HG03039 (cell line): ENCODE results near the gene BRD1.
A peak's percentile ranks its signal among the peaks of the same experiment; 100 is the strongest.
"Not testable (repeated sequence)": the region's sequence is repeated elsewhere in the genome, so short reads cannot be mapped to it uniquely, and the experiment has no call there.

ENCODE experiments used
- ATAC-seq: cut with Tn5 transposase; IDR thresholded peaks from one replicate; pipeline ENCODE4 v1.9.1; 2021; ENCODE audit warnings: mild to moderate bottlenecking, moderate library complexity; ENCODE audit not compliant: unreplicated experiment

BRD1 gene

DNA sequence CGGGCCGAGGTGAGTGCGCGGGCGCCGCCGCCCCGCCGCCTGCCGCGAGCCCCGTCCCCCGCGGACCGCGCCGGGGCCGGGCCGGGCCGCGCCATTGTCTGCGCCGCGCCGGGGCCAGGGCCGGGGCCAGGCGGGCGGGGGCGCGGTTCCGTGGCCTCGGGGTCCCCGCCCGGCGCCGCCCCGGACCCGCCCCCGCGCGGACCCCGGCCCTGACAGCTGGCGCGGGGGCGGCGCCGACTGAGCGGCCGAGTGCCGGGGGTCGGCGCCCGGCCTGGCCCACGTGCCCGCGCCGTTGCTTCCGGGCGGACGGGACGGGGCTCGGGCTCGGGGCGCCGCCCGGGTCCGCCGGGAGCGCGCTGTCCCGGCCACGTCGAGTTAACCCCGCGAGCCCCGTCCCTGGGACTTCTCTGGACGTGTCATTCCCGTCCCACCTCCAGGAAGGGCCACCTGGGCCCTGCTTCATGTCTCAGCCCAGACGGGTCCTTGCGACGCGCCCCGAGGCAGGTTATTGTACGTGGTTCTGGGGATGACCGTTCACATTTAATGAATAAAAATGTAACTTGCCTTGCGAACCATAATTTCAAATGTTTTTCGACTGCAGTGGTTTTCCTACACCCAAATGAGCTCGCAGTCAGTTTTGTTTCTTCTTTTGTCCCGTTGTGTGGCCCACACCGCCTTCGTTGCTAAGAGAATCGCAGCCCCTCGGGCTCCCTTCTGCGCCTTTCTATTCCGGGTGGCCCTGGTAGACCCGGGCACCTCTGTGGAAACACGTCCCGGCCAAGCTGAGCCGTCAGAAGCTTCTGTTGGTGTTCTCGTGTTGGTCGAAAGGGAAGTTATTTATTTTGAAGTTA lies 26.5 kb upstream of the BRD1 start:
- peak; percentile 20 for ATAC-seq

DNA sequence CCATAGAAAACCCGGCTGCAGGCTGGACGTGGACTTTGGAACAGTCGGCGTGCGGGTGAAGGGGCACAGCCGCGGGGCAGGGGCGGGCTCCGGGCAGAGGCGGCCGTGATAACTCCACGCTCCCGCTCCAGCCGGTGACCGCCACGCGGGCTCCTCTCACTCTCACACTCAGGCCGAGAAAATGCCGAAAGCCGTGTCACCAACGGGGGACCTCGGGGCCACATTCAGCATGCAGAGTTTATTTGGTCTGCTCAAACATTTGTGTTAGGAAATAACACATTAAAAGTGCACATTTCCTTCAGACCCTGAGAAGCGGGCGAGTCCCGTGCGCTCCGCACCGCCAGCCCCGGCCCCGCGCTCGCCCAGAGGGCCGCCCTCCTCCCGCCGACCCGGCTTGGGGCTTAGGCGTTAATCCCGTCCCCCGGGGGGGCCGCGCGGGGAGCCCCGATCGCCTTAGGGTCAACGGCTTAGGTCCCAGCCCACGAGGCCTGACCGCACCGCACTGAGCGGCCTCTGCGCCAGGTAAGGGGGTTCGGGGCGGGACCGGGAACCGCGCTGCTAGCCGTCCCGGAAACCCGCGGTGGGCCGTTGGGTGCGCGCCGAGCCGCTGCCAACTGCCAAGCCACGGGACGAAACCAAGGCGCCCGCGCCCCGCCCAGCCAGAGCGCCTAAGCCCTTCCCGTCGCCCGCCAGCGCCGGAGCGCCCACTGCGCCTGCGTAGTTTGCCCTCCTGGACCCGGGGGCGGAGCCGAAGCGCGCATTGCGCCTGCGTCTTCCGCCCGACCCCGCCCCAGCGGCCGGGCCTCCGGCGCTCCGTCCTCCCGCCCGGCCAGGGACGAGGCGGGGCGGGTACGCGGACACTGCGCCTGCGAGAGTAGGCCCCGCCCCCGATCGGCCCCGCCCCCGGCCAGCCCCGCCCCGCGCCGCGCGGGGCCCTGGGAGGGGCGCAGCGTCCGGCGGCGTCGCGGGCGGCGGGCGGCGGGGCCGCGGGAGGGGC lies 25.5 kb upstream of the BRD1 start, which contains the start of gene ZBED4:
TSS of gene ZBED4 (plus strand) at position 947 of the 997 bp plus-strand sequence. CDS start 29,819 bp downstream, outside the sequence.
- peak; percentile 65 for ATAC-seq

DNA sequence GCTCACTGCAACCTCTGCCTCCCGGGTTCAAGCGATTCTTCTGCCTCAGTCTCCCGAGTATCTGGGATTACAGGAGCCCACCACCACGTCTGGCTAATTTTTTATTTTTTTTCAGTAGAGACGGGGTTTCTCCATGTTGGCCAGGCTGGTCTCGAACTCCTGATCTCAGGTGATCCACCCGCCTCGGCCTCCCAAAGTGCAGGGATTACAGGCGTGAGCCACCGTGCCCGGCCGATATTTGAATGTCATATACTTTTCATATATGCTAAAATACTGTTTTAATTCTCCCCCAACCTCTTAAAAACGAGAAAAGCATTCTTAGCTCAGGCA lies 24.9 kb upstream of the BRD1 start:
- not testable (repeated sequence) for ATAC-seq

DNA sequence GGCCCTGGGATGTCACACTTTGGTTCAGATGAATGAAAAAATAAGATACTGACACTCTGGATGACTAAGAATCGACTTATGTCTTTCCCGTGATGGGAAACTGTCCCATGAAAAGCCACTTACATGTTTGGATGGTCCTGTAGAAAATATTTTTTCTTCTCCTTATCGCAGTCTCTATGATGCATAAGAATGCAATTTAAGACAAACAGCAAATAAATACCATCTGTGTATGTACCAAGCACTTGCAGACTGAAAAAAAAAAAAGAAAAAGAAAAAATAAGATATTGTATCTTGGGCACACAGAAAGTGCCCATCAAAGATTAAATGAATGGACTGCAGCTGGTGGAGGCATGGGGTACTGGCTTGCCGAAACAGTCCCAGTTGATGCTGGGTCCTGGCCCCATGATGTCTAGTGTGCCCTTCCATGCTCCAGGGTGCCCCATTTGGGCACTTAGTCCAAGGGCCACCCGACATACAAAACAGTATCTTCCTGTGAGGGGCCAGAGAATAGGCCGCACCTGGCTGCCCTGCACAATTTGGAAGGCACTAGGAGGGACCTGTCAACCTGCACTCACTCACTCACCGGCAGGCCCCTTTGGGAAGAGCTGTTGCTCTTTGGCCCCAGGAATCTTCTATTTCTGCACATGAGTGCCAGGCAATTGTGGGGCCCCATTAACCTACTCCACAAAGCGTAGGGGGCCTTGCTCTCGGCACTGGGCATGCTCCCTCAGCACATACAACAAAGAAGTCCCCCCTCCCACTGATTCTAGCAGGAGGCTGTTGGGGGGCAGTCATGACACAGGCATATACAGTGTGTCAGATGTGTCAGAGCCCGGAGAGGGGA lies 23.5 kb upstream of the BRD1 start:
- no peak for ATAC-seq

DNA sequence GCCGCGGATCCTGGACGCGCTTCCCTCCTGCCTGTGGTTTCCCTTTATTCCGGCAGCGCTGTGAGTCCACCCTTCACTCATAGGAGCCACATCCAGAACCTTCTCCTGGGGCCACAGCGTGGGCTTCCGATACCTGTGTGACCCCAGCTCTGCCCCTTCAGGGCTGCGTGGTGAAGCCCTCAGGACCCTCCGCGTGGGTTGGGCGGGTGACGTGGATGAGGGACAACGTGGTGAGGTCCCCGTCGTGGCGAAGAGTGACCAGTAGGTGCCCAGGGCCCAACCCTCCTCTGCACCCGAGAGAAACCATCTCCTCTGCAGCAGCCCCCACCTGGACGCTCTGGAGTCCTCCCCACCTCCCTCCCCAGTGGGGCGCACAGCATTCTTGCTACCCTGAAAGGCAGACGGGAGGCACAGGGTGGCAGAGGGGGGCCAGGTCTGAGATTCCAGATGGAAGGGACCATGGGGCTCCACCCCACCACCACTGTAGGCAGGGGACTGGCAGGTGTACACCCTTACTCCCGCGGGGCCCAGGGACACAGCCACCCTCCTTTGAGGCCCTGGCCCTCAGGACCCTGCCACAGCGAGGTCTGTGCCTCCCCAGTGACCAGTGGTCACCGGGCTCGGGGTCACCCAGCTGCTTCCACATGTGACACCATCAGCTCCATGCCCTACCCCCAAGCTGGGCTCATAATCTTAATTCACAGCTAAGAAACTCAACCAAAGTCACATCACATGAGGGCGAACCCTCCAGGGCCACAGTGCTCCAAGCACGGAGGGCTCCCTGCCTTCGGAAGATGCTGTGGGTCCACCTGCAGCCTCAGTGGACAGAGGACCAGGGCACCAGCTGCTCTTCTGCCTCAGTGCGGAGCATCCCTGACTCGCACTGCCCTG lies 22.6 kb upstream of the BRD1 start:
- ATAC-seq = no peak

DNA sequence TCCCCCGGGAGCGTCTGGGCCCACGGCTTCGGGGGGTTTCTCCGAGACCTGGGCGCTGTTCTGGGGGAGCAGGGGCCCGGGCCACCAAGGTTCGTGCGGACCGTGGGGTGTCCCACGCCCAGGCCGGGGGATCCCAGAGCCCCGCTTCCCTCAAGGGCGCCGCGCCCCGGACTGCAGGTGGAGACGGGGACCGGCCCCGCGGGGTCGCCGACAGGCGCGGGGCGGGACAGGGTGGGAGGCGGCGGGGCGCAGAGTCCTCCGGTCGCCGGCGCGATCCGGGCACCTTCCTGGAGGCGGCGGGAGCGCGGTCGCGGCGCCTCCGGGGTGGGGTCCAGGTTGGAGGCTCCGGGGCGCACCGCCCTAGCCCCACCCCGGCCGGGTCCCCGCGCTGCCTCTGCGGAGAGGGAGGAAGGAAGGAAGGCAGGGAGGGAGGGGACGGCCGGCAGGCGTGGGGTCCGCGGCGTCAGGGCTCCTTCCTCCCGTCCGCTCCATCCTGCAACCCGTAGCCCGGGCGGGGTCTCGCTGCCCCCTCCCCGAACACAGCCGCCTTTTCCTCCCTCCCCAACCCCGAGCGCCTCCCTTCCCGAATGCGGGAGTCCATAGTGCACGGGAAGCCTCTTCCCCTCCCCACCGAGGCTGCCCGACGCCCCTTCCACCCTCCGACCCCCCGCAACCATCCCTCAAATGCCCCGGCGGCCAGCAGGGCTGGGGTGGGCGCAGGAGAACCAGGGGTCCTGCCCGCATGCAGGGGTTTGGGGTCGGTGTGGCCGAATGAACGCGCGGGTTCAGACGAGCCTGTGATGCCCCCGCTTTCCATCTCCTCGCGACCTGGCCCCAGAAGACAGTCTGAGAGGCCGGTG lies 21.7 kb upstream of the BRD1 start:
- no peak for ATAC-seq

DNA sequence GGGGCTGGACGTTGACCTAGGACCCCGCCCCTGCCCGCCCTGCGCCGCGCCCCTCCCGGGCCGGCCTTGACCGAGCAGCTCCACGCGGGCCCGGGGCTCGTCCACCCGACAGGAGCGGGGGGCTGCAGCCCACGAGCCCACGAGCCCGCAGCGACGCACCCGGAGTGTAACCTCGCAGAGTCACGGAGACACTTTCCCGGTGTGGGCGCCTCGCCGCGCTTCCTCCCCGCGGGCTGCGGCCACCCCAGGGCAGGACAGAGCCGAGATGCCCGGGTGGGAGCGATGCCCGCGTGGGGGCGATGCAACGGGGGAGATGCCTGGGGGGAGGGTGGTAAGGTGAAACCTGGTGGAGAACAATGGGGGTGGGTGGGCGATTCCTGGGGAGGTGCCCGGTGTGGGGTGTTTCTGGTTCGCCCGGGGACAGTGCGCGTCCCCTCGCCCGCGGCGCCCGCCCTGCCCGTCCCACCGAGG lies 21.1 kb upstream of the BRD1 start:
- ATAC-seq = no peak

DNA sequence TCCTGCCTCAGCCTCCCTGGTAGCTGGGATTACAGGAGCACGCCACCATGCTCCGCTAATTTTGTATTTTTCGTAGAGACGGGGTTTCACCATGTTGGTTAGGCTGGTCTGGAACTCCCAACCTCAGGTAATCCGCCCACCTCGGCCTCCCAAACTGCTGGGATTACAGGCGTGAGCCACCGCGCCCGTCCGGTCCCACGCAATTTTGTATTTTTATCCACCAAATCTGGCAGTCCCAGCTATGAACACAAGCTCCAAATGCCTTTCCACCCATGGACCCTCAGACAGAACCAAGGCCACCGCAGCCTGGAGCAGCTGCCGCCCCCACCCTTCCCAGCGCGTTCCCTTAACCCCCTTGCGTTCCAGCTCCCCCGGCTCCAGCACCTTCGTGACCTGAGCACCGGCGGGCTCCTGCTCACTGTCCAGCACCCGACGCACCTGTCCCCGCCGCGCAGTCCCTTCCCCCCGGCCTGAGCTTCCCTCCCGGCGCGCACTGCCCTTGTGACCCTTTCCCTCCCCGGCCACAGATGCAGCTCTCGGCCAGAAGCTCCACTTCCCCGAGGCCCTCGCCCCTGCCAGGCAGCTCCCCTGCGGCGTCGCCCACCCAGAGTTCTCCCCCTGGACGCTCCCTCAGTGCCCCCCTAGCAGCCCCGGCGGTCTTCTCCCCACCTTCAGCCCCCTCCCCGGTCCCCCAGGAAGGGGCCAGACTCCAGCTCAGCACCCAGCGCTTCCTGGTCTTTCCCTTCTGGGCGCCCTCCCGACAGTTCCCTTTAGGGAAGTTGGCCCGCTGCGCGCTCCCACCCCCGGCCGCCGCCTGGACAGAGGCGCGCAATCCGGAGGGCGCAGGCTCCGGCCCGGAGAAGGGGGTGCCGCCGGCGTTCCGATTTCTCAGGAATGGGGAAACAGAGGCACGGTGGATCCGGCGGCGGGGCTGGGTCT lies 20.3 kb upstream of the BRD1 start:
- no peak for ATAC-seq

DNA sequence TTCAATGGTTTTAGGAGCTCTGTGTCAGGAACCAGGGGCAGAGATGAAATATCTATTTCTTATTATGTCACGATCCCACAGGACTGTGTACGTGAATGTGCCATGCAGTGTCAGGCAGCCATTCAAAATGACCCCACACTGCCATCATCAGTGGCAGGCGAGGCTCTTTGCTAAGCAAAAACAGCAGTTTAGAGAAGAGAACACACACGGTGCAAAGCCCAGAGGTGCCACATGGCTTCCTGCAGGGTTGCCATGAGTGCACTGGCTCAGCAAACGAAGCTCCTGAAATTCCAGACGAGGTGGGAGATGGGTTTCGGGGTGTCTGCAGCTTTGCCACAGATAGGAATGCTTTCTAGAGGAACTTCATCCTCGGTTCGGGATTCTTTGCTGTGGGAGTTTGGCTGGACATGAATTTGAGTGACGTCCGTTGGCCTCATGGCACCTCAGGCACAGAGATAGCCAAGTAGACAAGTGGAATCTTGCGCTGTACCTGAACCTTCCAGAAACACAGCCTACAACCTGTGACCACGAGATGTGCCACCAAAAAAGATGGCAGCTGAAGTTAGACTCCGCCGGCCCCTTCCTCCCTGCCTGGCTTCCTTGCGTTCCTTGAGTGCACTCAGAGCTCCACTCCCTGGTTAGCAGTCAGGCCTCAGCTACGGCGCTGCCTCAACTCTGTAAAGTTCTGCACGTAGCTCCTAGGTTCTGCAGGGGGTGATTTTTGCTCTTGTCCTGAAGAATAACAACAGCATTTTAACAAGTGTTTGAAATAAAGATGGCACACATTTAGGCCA lies 18.2 kb upstream of the BRD1 start:
- ATAC-seq = no peak

DNA sequence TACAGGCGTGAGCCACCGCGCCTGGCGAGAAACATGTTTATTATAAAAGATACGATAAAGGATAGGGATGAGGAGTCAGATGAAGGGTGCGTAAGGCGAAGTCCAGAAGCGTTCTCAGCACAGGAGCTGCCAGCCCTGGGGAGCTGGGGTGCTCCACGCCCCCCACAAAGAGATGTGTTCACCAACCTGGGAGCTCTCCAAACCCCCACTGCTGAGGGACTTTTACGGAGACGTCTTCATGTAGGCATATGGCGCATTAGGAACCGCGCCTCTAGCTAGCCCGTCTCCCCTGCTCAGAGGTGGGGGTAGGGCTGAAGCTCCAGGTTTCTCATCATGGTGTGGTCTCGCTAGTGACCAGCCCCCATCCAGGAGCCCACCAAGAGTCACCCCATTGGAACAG lies 17.6 kb upstream of the BRD1 start:
- no peak for ATAC-seq

DNA sequence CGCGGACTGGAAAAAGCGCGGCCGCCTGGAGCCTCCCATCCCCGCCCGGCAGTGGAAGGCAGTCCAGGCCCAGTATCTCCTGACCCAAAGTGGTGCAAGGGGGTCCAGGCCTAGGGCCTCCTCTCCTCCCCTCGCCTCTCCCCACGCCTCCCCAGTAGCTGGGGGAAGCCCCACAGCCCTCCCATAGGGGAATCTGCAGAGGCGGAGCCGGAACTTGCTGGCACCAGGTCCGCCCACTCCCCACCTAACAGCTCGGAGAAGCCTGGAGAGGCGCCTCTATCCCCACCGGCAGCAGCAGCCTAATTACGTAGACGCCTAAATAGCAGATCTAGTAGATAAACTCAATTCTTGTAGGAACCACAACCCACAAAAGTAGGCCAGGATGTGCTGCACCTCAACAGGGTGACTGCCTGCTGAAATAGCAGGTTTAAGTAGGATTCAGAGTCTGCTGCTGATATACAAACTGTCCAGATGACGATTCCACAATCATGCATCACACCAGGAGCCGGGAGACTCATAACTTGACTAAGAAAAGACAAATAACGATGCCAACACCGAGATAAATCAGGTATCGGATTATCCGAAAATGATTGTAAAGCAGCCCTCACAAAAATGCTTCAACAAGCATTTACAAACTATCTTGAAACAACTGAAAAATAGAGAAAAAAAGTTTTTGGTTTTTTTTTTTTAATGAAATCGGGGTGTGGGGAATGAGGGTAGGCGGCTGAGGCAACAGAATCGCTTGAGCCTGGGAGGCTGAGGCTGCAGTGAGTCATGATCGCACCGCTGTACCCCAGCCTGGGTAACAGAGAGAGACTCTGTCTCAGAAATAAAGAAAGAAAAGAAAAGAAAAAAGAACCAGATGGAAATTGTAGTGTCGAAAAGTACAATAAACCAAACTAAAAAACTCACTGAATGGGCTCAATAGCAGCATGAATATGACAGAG lies 11.4 kb upstream of the BRD1 start:
- ATAC-seq = no peak

DNA sequence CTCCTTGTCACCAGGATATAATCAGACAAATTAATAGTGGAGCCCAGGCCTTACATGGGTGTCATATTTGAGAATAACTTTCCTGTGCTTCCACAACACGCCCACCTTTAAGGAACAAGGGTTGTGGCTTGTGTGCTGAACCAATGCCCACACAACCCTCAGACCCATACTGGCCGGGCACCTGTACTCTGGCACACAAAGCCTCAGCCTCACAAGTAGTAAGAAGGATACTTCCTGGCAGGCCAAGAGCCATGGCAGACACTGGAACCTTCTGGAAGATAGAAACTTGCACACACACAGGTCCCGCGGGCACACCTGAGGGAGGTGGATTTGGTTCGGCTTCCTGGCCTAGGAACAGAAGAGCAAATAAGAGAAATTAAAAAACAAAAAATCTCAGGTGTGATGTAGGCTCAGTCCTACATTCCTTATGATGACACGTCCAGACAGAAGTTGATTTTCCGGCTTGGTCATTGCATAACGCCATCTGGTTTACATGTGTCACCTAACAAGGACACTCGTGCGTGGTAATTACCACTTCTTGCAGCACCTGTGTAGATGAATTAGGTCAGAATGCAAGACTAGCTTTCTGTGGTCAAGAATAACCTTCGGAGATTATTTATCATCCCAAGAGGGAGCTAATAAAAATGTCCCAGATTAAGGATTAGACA lies 5.8 kb upstream of the BRD1 start:
- no peak for ATAC-seq

DNA sequence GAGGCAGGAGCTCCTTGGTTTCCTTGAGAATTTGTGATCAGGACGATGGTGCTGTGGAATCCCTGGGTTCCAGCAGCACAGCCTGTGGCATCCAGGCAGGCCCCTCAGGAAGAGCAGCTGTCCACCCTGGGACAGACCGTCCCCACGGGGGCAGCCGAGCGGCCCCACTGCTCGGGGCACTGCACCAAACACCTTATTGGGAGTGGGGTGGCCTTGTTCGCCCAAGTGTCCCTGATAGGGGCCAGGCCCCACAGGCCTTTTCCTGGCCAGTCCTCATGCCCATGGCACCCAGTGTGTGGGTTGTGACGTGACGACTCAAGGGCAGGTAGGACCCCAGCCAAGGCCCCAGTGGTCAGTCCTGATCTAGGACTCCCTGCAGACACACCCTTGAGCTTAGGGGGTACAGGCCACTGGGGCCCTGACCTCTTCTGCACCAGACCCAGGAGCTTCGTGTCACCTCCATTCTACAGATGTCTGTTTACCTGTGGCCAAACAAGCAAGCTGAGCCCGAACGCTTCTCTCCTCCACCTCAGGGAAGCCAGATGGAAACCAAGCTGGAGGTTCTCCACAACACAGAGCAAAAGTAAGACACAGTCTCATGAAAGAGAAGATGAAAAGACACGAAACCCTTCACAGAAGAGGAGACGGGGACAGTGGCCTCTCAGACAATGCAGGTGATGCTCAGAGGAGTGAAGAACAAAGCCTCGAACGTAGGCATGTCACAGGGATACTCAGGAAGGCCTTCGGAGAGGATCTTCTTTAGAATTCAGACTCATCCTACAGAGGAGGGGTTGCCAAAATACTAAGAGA lies 1.6 kb upstream of the BRD1 start:
- no peak for ATAC-seq

DNA sequence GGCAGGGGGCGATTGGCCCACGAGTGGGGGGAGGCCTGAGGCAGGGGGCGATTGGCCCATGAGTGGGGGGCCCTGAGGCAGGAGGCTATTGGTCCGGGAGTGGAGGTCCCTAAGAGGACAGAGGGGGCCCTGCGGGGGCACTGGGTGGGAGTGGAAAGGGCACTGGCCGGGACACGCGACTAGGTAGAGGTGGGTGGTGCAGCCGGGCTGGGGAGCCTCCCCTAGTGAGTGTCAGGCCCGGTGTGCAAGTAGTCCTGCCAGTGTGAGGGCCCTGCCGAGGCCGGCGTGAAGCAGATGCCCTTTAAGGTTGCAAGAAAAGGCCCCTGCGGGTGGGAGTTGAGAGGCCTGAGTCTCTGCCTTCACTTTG lies 909 bp upstream of the BRD1 start:
- ATAC-seq = no peak
